Endothelial cell of umbilical vein (primary cell): ENCODE measurements around the gene RAC2. TPM values are rescaled to one million over a fixed set of nuclear protein-coding genes. Genes with fewer than 3 reads are reported as not detected.

Source experiments
- BruUV-seq: library from RNA; stranded (reverse); fragments of 400-500 nt; replicated peaks from 2 replicates; lab custom pipeline; 2021; lab: Mats Ljungman, UMichigan
- CTCF ChIA-PET: fragments of 300-600, 350-600 bp; sonication (Branson Sonifier 250); formaldehyde crosslinking; loops from one replicate; lab custom pipeline; 2021; ENCODE audit warnings: antibody characterized with exemption, inconsistent platforms; lab: Charles Lee
- POLR2A ChIA-PET: fragments of 300-600, 350-600 bp; sonication (Branson Sonifier 250); formaldehyde crosslinking; loops from one replicate; lab custom pipeline; 2021; ENCODE audit warnings: antibody characterized with exemption, inconsistent platforms; lab: Charles Lee
- DNase-seq: peaks from one replicate; pipeline ENCODE4 v3.0.0-alpha.2; 2011; ENCODE audit warnings: low read depth, low spot score
- FAIRE-seq: peaks from 2 replicates; lab custom pipeline; 2011; peaks lifted over from hg19 to GRCh38; lab: Jason Lieb, UNC
- H2AFZ ChIP-seq: 2 replicates; pipeline ENCODE4 v1.6.0; 2012; ENCODE audit warnings: low read depth, low read length, control low read depth, inconsistent platforms
- H3K27ac ChIP-seq: 2 replicates; pipeline ENCODE4 v1.5.1; 2011; ENCODE audit warnings: low read depth, mild to moderate bottlenecking, control low read depth, low read length, moderate library complexity; ENCODE audit not compliant: insufficient read depth
- H3K27me3 ChIP-seq, 2 experiments: 2 replicates each; pipeline versions ENCODE4 v1.6.0 to v1.6.1; 2011; ENCODE audit warnings: low read length in 2 of 2, mixed read lengths in 1 of 2; ENCODE audit not compliant: control insufficient read depth in 2 of 2, insufficient read depth in 2 of 2
- H3K36me3 ChIP-seq, 2 experiments: 2 replicates in 1 of 2; 3 replicates in 1 of 2; pipeline ENCODE4 v1.5.1; 2011; ENCODE audit warnings: low read length in 2 of 2, mild to moderate bottlenecking in 1 of 2, moderate library complexity in 1 of 2; ENCODE audit not compliant: control insufficient read depth in 2 of 2, insufficient read depth in 2 of 2; ENCODE audit errors: extremely low read depth in 1 of 2
- H3K4me1 ChIP-seq: 3 replicates; pipeline ENCODE4 v1.5.1; 2011; ENCODE audit warnings: mild to moderate bottlenecking, low read length; ENCODE audit not compliant: control insufficient read depth, insufficient read depth; ENCODE audit errors: extremely low read depth
- H3K4me2 ChIP-seq: 2 replicates; pipeline ENCODE4 v1.6.1; 2011; ENCODE audit warnings: low read length, control low read depth, mixed read lengths; ENCODE audit not compliant: insufficient read depth
- H3K4me3 ChIP-seq, 3 experiments: fragments of 200-600 bp in 1 of 3; sonication (generic), shearing (Covaris generic) in 1 of 3; replicated peaks in 1 of 3; 2 replicates each; pipeline ENCODE4 v1.5.1; 2011 to 2016; ENCODE audit warnings: control low read depth in 3 of 3, low read length in 3 of 3, mild to moderate bottlenecking in 2 of 3, inconsistent platforms in 1 of 3, low read depth in 1 of 3, moderate library complexity in 1 of 3; ENCODE audit not compliant: insufficient read depth in 1 of 3
- H3K79me2 ChIP-seq: 2 replicates; pipeline ENCODE4 v1.6.0; 2012; ENCODE audit warnings: low read length, inconsistent platforms; ENCODE audit not compliant: control insufficient read depth, insufficient read depth
- H3K9ac ChIP-seq: replicated peaks from 2 replicates; pipeline ENCODE3; 2011; ENCODE audit warnings: low read length, control low read depth; ENCODE audit not compliant: insufficient read depth; ENCODE audit errors: extremely low read depth
- H3K9me1 ChIP-seq: replicated peaks from 3 replicates; pipeline ENCODE4 v1.6.0; 2011; ENCODE audit warnings: mild to moderate bottlenecking, low read length; ENCODE audit not compliant: control insufficient read depth, insufficient read depth; ENCODE audit errors: extremely low read depth
- H3K9me3 ChIP-seq: replicated peaks from 2 replicates; pipeline ENCODE4 v1.5.1; 2012; ENCODE audit warnings: low read length, inconsistent platforms; ENCODE audit not compliant: control insufficient read depth, insufficient read depth
- H4K20me1 ChIP-seq: replicated peaks from 2 replicates; pipeline ENCODE3; 2011; ENCODE audit warnings: mild to moderate bottlenecking, low read length; ENCODE audit not compliant: control insufficient read depth, insufficient read depth; ENCODE audit errors: extremely low read depth
- CTCF ChIP-seq, 2 donors: IDR thresholded peaks; 1 replicate in 1 of 2; 2 replicates in 1 of 2; pipeline ENCODE4 v1.5.1; 2011; ENCODE audit warnings: low read length in 2 of 2, mild to moderate bottlenecking in 2 of 2, moderate library complexity in 2 of 2, control low read depth in 1 of 2, inconsistent platforms in 1 of 2, low read depth in 1 of 2; ENCODE audit not compliant: insufficient read depth in 1 of 2; ENCODE audit errors: extremely low read depth in 1 of 2
- EZH2 ChIP-seq: IDR thresholded peaks from 2 replicates; pipeline ENCODE4 v1.6.1; 2012; ENCODE audit warnings: borderline replicate concordance, low read depth, mild to moderate bottlenecking, moderate library complexity, low read length, inconsistent platforms; ENCODE audit not compliant: severe bottlenecking
- FOS ChIP-seq: IDR thresholded peaks from 2 replicates; pipeline ENCODE4 v1.6.1; 2011; ENCODE audit warnings: mild to moderate bottlenecking, low read length, moderate library complexity, borderline replicate concordance; ENCODE audit not compliant: insufficient read depth
- GATA2 ChIP-seq: IDR thresholded peaks from 2 replicates; pipeline ENCODE4 v1.7.0; 2011; ENCODE audit warnings: low read depth, mild to moderate bottlenecking, moderate library complexity, mixed read lengths, low read length; ENCODE audit not compliant: insufficient read length, insufficient read depth
- JUN ChIP-seq: IDR thresholded peaks from 2 replicates; pipeline ENCODE4 v1.6.1; 2011; ENCODE audit warnings: borderline replicate concordance, low read depth; ENCODE audit not compliant: insufficient read length, insufficient read depth
- MAX ChIP-seq: IDR thresholded peaks from 2 replicates; pipeline ENCODE4 v1.6.1; 2011; ENCODE audit not compliant: insufficient read depth, insufficient read length
- MYC ChIP-seq: IDR thresholded peaks from one replicate; pipeline ENCODE4 v1.6.1; 2011; ENCODE audit warnings: mild to moderate bottlenecking, low read depth, low read length
- POLR2A ChIP-seq: IDR thresholded peaks from 2 replicates; pipeline ENCODE4 v1.6.1; 2012; ENCODE audit warnings: low read depth, mild to moderate bottlenecking, control low read depth, low read length
- POLR2AphosphoS5 ChIP-seq: IDR thresholded peaks from 2 replicates; pipeline ENCODE4 v1.6.1; 2012; ENCODE audit warnings: low read depth, mild to moderate bottlenecking, control low read depth, low read length, moderate library complexity; ENCODE audit not compliant: insufficient read depth
- dilution Hi-C: fragments of 300-500 bp; cut with MboI; formaldehyde crosslinking; loops from one replicate; pipeline ENCODE4 v1.15.0; 2019; ENCODE audit warnings: low sequenced_read_pairs; ENCODE audit not compliant: extremely low pct_ligation_motif_present
- intact Hi-C: fragments of 100-400 bp; cut with micrococcal nuclease; formaldehyde crosslinking; loops from one replicate; pipeline ENCODE4 v1.10.0; 2022
- polyA plus RNA-seq, 4 experiments: library from polyadenylated mRNA; depleted of rRNA in 3 of 4; stranded (reverse) in 3 of 4; unstranded in 1 of 4; fragments of >200 nt; gene quantifications; 2 replicates each; pipeline versions ENCODE4 v1.2.1 to v1.2.3, GENCODE V29; 2011 to 2012; ENCODE audit warnings: missing spikeins in 1 of 4
- total RNA-seq: library from RNA; stranded (reverse); gene quantifications from 2 replicates; pipeline ENCODE4 v1.2.3, GENCODE V29; 2021

Gene RAC2
- total and polyA plus RNA-seq, 2 donors (not counting 3 experiments of a cell fraction or from before 2014, with no cell fraction given): 122 to 181 TPM

GRCh38 chr22:37183432-37184379 lies 60.4 kb downstream of the RAC2 start:
- no TSS peak for BruUV-seq
- H3K9ac ChIP-seq: no peak overlapping the region

GRCh38 chr22:37182949-37183245 lies 61.2 kb downstream of the RAC2 start:
- no peaks in the 10 kb centered on the region for H3K9me3 ChIP-seq
- no peaks in the 10 kb centered on the region for H4K20me1 ChIP-seq
- H3K9ac ChIP-seq: no peak overlapping the region
- H3K4me2 ChIP-seq: no peak overlapping the region
- no peaks in the 10 kb centered on the region for H3K36me3 ChIP-seq
- peaks cover 25% of the 10 kb centered on the region for H3K4me1 ChIP-seq
- ChIA-PET POLR2A (no interaction called here), CTCF (interaction anchor here (1.5 to 1.9 kb wide), 2 partner anchors 14 to 16 kb away, joined by 5 read pairs; no protein-coding TSS in a partner anchor)
- H3K4me3 ChIP-seq: no peak overlapping the region
- DNase-seq (no peak), FAIRE-seq (no peak)
- H3K27ac ChIP-seq: no peak overlapping the region
- dilution Hi-C loops: no loop called here
- intact Hi-C loops: no loop called here
- BruUV-seq: no TSS peak
- H3K9me1 ChIP-seq: no peaks in the 10 kb centered on the region
- no peaks in the 10 kb centered on the region for H3K27me3 ChIP-seq
- no peaks in the 10 kb centered on the region for H3K79me2 ChIP-seq
- no peak overlapping the region for H2AFZ ChIP-seq
- TF ChIP-seq GATA2 (no peak), JUN (no peak), MYC (no peak), MAX (no peak), CTCF (IDR thresholded peaks at IDR 0.05; ENCODE audit: extremely low read depth in 1 of 2, insufficient read depth in 1 of 2, low read depth in 1 of 2, low read length in 2 of 2) (no peak), POLR2A (no peak), EZH2 (no peak), FOS (no peak), POLR2AphosphoS5 (no peak)

More at GRCh38 chr22:37183432-37184379, 60.4 kb downstream of the RAC2 start:
- Histone ChIP-seq H3K9me1 (no peaks in the 10 kb centered on the region), H3K36me3 (no peaks in the 10 kb centered on the region), H2AFZ (no peak overlapping the region), H4K20me1 (no peaks in the 10 kb centered on the region), H3K27me3 (no peaks in the 10 kb centered on the region), H3K79me2 (no peaks in the 10 kb centered on the region), H3K27ac (no peak overlapping the region), H3K4me3 (no peak overlapping the region), H3K4me1 (peaks cover 25% of the 10 kb centered on the region), H3K9me3 (no peaks in the 10 kb centered on the region), H3K4me2 (no peak overlapping the region)
- no peak for TF ChIP-seq EZH2
- DNase-seq (no peak), FAIRE-seq (no peak)
- ChIA-PET POLR2A (no interaction called here), CTCF (interaction anchor here (1.5 to 1.9 kb wide), 2 partner anchors 13 to 16 kb away, joined by 5 read pairs; no protein-coding TSS in a partner anchor)
- intact Hi-C loops: no loop called here
- dilution Hi-C loops: no loop called here
